Panc1 (cell line): ENCODE data around the gene NFKBIB.

Experiments
- CTCF ChIP-seq: fragments of 450-650 bp; IDR thresholded peaks from 2 replicates; pipeline ENCODE4 v1.5.1; 2017; ENCODE audit warnings: mild to moderate bottlenecking
- POLR2AphosphoS5 ChIP-seq: IDR thresholded peaks from 2 replicates; pipeline ENCODE4 v1.6.1; 2012; ENCODE audit warnings: mild to moderate bottlenecking, low read depth, low read length, moderate library complexity
- SIN3A ChIP-seq: IDR thresholded peaks from 2 replicates; pipeline ENCODE4 v1.6.1; 2012; ENCODE audit warnings: low read depth, mild to moderate bottlenecking, low read length, moderate library complexity, borderline replicate concordance; ENCODE audit not compliant: insufficient read depth

GRCh38 chr19:38899447-38900201 lies at the start of gene NFKBIB, which contains the start of gene SIRT2:
- TF ChIP-seq POLR2AphosphoS5 = peak; percentile 98
- TF ChIP-seq CTCF = no peak
- peak; percentile 98 for TF ChIP-seq SIN3A
